ENCODE data around the gene THAP9.

Gene THAP9

DNA sequence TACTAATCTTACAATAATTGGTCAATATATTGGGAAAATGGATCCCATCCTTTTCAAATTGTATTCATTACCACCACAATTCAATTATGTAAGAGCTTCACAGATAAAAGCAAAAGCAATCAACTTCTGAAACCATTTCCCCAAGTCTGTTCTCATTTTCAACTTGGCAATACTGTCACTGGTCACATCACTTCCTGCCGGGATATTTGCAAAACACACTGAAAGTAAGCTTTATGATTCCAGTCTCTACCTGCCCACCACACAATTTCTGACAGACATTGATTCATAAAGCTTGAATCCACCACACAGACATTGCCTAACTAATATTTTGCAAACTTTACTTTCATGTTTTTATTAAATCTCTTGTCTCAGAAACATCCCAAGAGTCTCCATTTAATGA is 56.5 kb downstream of the THAP9 start:
- peak in 1 of 5 experiments; percentile 24 for DNase-seq

DNA sequence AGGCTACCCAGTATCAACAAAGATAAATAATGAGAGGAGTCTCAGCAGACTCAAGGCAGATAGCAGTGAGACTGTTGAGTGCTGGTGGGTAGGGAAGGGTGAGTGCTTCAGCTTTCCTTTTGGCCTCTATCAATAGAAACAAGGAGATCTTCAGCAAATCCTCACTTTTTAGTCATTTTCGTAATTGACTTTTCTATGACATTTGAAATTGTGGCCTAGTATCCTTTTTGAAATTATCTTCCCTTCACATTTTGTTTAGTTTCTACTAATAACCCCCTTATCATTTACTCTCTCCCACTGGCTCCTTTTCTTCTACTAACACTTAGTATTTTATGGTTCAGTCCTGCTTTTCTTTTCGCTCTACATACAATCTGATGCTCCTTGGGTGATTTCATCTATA is 65.2 kb downstream of the THAP9 start:
- no peak for DNase-seq

DNA sequence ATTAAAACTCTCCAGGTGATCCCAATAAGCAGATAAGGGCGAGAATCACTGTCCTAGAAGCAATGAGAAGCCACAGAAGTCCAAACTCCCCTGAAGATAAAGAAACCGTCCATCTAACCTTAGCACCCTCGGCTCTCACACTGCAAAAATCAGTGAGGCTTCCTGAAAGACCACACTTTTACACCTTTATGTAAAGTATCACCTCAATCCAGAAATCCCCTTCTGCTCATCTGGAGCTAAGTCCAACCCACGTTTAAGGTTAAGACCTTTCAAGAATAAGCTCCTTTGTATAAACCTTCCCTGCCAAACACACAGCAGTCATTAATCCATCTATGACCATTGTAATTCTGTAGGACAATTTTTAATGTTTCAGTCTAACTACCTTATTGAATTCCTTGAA is 68.4 kb downstream of the THAP9 start:
- no peak for DNase-seq

DNA sequence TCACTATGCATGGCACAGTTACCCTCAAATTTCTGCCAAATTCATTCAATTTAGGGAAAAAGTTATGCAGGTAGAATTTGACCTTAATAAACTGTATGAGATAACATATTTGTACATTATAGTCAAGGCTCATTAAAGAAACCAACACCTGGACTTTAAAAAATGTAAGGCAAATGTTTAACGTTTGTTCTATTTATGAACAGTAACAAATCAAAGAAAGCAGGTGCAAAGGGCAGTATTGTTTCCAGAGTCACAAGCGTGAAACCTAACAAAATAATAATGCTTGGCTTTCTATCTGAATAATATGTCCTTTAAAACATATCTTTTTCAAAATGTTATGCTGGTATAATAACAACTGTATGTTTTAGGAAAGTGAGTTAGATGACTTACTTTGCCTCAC is 68.9 kb downstream of the THAP9 start:
- DNase-seq, result no peak
